GM19351 (cell line): Measurements from ENCODE around the gene NFXL1.

Experiments used
- ATAC-seq: cut with Tn5 transposase; IDR thresholded peaks from one replicate; pipeline ENCODE4 v1.9.1; 2021; ENCODE audit warnings: mild to moderate bottlenecking, moderate library complexity; ENCODE audit not compliant: unreplicated experiment

NFXL1 gene

DNA sequence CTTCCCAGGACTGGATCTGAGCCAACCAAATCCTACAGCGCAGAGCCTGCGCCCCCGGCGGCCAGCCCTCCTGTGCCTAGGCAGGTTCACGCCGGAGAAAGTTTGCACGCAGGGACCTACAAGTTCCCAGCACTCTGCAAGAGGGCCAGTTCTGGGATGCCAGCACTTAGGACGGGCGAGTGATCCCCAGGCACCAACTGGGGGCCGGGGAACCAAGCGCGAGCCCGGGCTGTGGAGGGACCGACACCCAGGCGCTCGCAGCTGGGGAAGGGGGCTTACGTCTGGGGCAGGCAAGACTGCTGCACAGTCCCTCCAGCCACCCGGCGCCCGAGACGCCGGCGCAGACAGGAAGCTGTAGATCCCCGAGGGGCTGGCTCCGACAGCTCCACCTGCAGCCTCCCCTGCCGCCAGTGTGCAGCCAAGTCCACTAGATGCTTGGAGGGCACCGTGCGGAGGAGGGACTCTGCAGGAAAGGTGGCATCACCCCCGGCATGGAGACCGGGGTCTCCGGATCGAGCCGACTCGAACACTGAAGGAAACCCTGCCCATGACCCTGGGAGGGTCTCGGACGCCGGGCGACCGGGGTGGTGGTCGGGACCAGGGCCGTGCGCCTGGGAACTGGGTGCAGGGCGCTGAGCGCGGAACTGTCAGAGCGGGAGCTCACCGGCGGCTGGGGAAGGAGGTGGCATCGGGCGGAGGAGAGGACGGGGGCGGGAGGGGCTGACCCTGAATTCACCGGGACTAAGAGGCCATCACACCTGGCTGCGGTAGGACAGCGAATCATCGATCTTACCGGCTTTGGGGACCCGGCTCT lies 77.1 kb downstream of the NFXL1 start:
- ATAC-seq: peak; percentile 48

DNA sequence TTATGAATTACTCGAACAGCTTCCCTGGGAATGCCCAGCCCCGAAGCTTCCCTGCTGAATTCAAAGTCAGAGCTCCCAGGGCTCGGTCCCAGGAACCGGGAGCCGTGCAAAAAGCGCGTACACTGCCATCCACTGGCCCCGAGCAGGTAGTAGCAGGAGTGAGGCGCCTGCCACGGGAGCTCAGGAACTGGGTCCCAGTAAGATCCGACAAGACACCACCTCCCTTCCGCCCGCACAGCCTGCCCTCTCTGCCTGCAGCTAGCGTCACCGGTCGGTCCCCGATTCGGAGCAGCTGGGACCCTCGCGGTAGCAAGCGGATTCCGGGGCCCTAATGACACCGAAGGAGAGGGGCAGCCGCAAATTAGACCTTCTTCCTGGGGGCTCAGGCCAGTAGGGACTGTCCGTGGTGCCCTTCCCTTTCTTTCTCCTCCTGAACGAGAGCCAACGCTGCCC lies 77.7 kb downstream of the NFXL1 start:
- ATAC-seq: peak; percentile 68

DNA sequence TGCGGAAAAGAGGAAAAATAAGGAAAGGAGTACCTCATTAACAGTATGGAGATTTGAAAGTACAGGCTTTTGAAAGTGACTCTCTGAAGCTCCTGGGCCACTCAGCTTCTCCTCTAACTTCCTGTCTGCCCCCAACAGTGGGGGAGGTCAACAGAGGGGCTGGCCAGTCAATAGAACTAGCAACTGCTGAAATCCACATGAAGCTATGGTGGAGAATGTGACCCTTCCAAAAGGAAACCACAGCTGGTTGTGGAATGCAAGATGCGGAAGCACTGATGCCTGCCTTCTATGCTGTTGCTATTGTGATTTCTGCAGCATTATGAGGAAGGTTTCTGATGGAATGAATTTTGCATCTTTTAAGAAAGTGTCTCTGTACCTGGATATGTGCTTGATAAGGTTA lies 78.9 kb downstream of the NFXL1 start:
- ATAC-seq: no peak

DNA sequence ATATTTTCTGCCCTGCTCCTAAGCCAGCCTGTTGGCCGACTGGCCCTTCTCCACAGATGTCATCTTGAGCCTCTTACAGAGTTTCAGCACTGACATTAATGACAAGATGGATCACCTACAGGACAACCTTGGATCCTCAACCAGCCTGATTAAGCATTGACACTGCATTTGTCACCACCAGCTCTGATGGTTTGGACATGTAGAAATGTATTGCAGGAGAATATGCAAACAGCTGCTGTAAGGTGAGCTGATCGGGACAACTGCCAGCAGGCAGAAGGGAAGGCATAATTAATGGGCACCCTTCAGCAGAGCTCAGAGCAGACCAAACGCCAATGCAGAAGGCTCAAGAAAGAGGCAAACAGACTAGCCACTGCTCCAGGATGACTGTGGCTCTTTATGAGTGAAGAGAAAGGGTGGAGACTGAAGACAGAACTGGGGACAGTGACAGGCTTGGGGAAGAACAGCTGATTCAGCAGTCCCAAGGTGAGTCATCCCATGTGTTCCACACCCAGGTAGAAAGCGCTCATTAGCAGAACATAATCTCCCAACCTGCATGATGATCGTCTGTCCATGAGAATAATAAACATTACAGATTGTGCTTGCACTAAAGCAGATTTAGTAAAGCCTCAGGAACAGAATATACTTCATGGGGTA lies 83.2 kb downstream of the NFXL1 start:
- no peak for ATAC-seq

DNA sequence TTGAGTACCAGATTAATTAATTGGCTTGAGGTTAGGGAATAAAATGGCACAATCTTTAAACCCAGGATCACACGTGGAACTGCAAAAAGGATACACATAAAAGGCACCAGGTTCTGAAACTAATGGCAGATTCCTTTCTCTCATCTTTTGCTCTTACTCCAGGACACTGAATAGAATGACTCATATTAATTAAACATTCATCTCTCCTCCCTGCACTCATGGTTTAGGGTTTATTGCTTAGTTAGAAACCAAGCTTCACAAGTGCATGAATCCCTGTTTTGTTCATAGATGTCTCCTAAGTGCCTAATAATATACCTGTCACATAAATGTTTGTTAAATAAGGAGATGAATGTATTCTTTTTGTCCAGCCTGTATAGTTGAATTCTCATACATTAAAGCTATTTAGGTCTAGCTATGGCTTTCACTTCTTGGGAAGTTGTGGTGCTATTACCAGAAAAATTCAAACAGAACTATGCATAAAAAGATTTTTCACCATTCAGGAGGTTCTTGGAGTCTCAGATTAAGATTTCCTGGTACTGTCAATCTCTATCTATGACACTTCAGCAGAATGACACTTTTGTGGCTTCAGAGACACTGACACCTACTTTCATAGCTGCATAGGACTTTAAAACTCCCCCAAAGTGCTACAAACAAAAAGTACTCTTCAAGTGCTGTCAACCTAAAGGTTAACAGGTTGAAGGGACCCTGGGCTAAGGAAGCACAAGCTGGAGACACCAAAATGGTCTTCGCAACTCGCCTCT lies 83.9 kb downstream of the NFXL1 start:
- ATAC-seq: no peak

DNA sequence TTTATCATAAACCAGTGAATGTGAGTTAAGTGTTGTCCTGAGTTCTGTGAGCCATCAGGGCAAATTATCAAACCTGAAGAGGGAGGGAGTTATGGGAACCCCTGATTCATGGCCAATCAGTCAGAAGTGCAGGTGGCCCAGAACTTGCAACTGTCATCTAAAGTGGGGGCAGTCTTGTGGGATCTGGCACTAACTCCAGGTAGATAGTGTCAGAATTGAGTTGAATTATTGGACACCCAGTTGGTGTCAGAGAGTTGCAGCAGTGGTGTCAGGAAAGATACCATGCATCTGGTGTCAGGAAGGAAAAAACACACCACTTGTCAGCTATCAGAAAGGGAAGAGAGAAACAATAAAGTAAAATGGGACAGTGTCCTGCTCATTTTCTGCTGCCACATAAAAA lies 84.9 kb downstream of the NFXL1 start:
- ATAC-seq: no peak

DNA sequence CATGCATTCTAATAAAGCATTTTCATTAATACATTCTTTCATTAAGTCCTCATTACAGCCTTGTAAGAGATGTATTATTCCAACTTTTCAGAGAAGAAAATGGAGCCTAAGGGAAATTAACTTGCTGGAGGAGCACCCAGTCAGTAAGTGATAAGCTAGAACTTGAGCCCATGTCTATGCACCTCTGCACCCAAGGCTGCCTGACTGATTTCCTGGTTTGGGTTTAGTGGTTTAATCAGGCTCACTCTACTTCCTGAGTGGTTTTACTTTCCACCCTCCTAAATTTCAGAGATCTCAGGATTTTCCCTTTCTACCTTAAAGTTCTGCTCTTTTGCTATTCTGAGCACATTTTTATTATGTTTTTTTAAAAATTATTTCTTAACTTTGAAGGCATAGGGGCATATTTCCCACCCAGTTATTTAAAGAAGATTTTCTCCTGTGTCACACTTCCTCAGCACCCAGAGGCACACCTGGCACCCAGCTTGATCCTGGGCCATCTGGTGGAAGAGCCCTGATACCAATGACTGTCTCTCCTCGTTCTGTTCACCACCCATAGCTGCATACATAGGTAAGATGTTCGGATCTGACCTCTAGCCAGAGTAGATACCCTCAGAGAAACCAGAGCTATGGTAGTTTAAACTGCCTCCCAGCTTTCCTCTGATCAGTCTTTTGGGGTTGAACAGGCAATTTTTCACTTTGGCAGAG lies 86.9 kb downstream of the NFXL1 start:
- no peak for ATAC-seq

DNA sequence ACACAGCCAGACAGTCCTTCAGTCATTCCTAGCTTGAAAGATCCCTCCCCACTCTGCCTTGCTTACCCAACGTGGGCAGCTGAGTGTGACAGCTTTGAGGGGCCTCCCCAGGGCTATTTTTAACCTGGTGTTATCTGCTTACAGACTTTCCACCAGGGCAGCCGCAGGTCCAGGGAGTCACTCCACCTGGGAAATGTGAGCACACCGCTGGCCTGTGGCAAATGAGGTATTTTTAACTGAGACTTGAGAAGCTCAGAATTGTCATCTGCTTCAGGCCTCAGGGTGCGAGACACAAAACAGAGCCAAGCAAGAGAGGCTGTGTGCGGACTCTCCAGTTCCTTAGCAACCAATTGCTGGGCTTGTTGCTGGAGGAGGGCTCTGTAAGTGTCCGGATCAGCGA lies 89.5 kb downstream of the NFXL1 start:
- ATAC-seq: peak; percentile 56

DNA sequence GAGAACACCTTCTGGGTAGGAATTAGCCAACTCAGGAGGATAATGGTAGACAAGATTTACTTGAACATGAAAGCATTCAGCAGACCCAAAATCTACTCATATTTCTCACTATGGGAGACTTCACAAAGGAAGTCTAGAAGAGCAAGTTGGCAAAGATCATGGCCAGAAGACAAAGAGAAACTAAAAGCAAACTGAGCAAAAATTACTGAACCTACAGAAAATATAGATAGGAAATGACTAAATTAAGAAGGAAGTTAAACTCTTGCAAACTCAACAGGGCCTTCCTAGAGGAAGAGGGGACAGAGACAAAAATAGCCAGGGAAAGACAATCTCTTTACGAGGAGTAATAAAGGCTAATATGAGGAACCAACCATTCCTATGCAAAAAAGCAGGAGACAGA lies 95.2 kb downstream of the NFXL1 start:
- ATAC-seq: no peak

DNA sequence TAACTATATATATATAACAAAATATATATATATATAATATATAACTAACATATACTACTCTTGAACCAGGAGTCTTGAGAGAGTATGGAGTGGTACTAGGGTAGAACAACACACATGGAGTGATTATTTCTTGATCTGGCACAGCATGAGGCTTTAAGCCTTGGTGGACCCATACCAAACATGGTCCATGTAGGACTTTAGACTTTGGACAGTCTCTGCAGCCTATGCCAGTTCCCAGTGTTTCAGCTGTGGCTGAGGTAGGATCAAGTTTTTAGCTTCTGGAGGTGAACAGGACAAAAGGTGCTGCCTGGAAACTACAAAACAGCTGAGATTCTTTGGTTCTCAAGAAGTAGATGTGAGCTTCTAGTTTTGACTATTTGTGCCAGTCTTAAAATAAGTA lies 97.1 kb downstream of the NFXL1 start:
- ATAC-seq: no peak

DNA sequence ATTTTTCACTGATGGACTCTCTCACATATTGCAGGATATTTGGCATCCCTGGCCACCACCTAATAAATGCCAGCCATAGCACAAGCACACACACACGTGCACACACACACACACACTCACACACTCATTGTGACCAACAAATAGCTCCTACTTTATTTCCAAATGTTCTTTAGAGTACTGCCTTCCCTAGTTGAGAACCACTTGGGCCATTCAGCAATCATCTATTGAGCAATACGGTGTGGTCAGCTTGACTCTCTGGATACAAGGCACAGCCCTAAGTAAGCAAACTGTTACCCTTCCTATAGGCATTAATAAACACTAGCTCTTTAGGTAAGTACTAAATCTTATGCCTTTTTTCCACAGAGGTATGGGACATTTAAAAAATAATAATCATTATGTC lies 97.6 kb downstream of the NFXL1 start:
- no peak for ATAC-seq

DNA sequence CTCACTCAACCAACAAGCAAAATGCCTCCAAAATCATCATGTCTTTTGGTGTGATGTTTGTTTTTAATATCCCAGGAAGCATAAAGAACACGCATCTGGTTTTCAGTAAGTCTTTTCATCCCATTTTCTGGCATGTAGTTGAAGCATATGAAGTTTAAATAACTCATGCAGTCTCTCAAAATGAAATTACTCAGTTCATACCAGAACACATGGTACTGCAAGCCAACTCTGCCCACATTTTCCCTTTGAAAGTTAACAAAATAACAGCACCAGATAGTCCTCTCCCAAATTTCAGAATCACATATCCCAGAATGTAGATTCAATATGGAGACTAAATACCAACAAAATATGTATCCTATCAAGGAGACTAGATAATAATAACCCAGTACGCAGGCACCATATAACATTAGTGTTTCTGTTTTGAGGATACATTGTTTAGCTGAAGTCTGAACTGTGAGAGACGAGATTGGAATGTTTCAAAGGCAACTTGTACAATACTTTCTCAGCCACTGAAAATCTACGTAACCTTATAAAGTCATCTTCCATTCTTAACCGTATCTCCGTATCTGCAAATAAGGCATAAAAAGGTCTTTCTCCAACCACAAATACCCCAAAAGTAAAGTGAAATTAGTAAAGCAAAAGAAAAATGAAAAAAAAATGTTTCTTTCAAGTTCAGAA lies 99.6 kb downstream of the NFXL1 start:
- no peak for ATAC-seq

DNA sequence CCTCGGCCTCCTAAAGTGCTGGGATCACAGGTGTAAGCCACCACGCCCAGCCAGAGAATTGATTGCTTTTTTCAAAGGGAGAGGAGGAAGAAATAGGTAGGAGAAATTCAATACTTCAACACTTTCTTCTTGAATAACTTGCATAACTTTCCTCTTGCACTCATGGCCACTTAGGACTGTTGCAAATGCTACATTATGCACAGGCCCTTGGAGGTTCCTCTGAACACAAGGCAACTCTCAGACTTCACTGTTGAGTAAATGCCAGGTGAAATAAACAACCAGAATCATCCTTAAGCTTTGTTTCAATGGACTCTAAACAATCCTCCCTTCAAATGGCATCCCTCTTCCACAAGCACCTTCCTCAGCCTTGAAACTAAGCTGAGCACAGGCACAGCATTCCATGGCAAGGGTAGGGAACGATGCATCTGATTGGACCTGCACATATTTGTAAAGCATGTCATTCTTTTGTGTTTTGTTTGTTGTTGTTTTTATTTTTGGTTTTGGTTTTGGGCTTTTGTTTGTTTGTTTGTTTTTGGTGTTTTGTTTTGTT lies 104.7 kb downstream of the NFXL1 start:
- ATAC-seq: no peak

DNA sequence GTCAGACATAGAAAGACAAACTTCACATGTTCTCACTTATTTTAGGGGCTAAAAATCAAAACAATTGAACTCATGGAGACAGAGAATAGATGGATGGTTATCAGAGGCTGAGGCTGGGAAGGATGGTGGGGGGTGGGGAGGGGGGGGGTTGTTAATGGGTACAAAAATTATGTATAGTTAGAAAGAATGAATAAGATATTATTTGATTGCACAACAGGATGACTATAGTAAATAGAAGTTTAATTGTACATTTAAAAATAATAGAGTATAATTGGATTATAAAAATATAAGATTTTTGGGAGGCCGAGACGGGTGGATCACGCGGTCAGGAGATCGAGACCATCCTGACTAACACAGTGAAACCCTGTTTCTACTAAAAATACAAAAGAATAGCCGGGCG lies 109.8 kb downstream of the NFXL1 start:
- ATAC-seq: no peak

DNA sequence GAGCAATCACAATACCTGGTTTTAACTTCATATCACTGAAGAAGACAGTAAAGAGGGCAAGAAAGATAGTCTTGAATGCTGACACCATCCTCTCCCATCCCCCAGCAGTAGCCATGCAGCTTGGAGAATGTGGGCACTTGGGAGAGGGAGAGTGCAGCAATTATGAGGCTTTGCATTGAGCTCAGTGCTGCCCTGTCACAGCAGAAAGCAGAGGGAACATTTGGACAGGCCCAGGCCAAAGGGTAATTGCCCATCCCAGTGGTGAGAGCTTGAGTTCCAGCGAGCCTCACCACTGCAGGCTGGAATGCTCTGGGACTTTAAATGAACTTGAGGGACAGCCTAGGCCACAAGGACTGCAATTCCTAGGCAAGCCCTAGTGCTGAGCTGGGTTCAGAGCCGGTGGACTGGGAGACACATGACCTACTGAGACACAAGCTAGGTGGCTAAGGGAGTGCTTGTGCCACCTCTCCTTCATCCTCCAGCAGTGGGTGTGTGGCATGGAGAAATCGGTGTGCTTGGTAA lies 112.8 kb downstream of the NFXL1 start:
- no peak for ATAC-seq

DNA sequence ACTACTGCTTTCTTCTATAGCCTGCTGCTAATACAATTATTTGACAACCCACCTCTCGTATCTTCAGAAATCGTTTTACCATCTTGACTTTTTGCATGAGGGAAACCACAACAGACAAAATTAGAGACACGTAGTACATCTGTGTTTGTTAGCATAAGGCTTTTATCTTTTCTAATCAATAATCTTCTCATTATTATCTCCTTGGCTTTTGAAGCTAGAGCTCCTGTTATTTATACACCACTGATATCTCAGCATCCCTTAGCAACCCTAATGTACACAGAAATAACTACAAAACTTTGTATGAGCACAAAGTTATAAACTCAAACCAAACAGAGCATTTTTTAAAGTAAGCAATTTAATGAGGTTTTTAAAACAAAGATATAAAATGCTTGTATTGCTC lies 116.2 kb downstream of the NFXL1 start:
- no peak for ATAC-seq
